Fibroblast of the aortic adventitia (primary cell): ENCODE measurements around the gene THAP2. TPM values are rescaled to one million over a fixed set of nuclear protein-coding genes. Genes with fewer than 3 reads are reported as not detected.
"Not testable (repeated sequence)": the region's sequence is repeated elsewhere in the genome, so short reads cannot be mapped to it uniquely, and the experiment has no call there.

Experiments used
- DNase-seq: peaks from one replicate; pipeline ENCODE4 v3.0.0-alpha.2; 2010; ENCODE audit warnings: low read depth
- H3K4me3 ChIP-seq: 2 replicates; pipeline ENCODE4 v1.5.1; 2011; ENCODE audit warnings: low read depth, mild to moderate bottlenecking, control low read depth, low read length, moderate library complexity
- total RNA-seq: library from RNA; depleted of rRNA; stranded (reverse); fragments of >200 nt; gene quantifications from 2 replicates; pipeline ENCODE4 v1.2.3, GENCODE V29; 2012; ENCODE audit warnings: low replicate concordance
- TF ChIP-seq, protein P1 (sequence below): IDR thresholded peaks from 2 replicates; pipeline ENCODE4 v1.5.1; 2011; ENCODE audit warnings: mild to moderate bottlenecking, low read length, control low read depth, inconsistent platforms; ENCODE audit not compliant: insufficient read depth

The THAP2 gene
- total RNA-seq, 1 donor: 4.9 TPM

- DNase-seq: no peak
- TF ChIP-seq, protein P1, sequence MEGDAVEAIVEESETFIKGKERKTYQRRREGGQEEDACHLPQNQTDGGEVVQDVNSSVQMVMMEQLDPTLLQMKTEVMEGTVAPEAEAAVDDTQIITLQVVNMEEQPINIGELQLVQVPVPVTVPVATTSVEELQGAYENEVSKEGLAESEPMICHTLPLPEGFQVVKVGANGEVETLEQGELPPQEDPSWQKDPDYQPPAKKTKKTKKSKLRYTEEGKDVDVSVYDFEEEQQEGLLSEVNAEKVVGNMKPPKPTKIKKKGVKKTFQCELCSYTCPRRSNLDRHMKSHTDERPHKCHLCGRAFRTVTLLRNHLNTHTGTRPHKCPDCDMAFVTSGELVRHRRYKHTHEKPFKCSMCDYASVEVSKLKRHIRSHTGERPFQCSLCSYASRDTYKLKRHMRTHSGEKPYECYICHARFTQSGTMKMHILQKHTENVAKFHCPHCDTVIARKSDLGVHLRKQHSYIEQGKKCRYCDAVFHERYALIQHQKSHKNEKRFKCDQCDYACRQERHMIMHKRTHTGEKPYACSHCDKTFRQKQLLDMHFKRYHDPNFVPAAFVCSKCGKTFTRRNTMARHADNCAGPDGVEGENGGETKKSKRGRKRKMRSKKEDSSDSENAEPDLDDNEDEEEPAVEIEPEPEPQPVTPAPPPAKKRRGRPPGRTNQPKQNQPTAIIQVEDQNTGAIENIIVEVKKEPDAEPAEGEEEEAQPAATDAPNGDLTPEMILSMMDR: no peak
- no peak overlapping the region for H3K4me3 ChIP-seq
These were observed 30.2 kb downstream of the THAP2 start for GRCh38 chr12:71694099-71694820.

- TF ChIP-seq, protein P1: no peak
- H3K4me3 ChIP-seq: no peak overlapping the region
- DNase-seq: no peak
These were observed 31.7 kb downstream of the THAP2 start for GRCh38 chr12:71695782-71696181.

DNA sequence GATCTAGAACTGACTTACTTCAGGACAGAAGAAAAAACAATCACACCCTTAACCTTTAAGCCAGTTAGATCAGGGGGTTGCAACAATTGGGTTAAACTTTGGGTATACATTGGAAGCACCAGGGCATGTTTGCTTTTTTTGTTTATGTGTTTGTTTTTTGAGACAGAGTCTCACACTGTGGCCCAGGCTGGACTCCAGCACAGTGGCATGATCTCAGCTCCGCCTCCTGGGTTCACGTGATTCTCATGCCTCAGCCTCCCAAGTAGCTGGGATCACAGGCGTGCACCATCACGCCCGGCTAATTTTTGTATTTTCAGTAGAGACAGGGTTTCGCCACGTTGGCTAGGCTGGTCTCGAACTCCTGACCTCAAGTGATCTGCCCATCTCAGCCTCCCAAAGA is 38.1 kb downstream of the THAP2 start:
- DNase-seq, H3K4me3 ChIP-seq: not testable (repeated sequence)

GRCh38 chr12:71702590-71702989 is 38.5 kb downstream of the THAP2 start:
- peak; percentile 15 for DNase-seq
- TF ChIP-seq, protein P1: no peak

GRCh38 chr12:71703206-71703605 is 39.1 kb downstream of the THAP2 start:
- no peak overlapping the region for H3K4me3 ChIP-seq
- TF ChIP-seq, protein P1: no peak
- no peak for DNase-seq

More at GRCh38 chr12:71702590-71702989, 38.5 kb downstream of the THAP2 start:
- H3K4me3 ChIP-seq: no peak overlapping the region

GRCh38 chr12:71704920-71705319 is 40.8 kb downstream of the THAP2 start:
- H3K4me3 ChIP-seq: no peak overlapping the region
- TF ChIP-seq, protein P1: no peak
- DNase-seq: no peak

GRCh38 chr12:71708658-71709057 is 44.6 kb downstream of the THAP2 start:
- TF ChIP-seq, protein P1: no peak
- DNase-seq: no peak
- no peak overlapping the region for H3K4me3 ChIP-seq
